Subcutaneous abdominal adipose tissue (tissue), 5 donors: Measurements from ENCODE around the gene ESM1.
A peak's percentile ranks its signal among the peaks of the same experiment; 100 is the strongest.
"Not testable (repeated sequence)": the region's sequence is repeated elsewhere in the genome, so short reads cannot be mapped to it uniquely, and the experiment has no call there.

ENCODE experiments used
- H3K27ac ChIP-seq: one replicate; pipeline ENCODE4 v1.7.0; 2013; ENCODE audit warnings: low read depth, mild to moderate bottlenecking, inconsistent platforms, low read length, moderate library complexity
- H3K27me3 ChIP-seq, 5 donors: one replicate each; pipeline ENCODE4 v1.7.0; 2013; ENCODE audit warnings: low read length in 5 of 5, inconsistent platforms in 1 of 5; ENCODE audit not compliant: control insufficient read depth in 5 of 5, insufficient read depth in 4 of 5
- H3K36me3 ChIP-seq, 5 donors: one replicate each; pipeline ENCODE4 v1.7.0; 2013; ENCODE audit warnings: low read length in 5 of 5; ENCODE audit not compliant: control insufficient read depth in 5 of 5, insufficient read depth in 5 of 5
- H3K4me1 ChIP-seq, 5 donors: one replicate each; pipeline ENCODE4 v1.7.0; 2013; ENCODE audit warnings: low read length in 5 of 5, mild to moderate bottlenecking in 3 of 5, moderate library complexity in 1 of 5; ENCODE audit not compliant: control insufficient read depth in 5 of 5, insufficient read depth in 5 of 5
- H3K4me3 ChIP-seq, 5 donors: one replicate each; pipeline ENCODE4 v1.7.0; 2013; ENCODE audit warnings: low read length in 5 of 5, low read depth in 1 of 5
- H3K9ac ChIP-seq, 5 donors: one replicate each; pipeline ENCODE4 v1.7.0; 2013; ENCODE audit warnings: low read length in 5 of 5, mild to moderate bottlenecking in 4 of 5, moderate library complexity in 3 of 5
- H3K9me3 ChIP-seq, 5 donors: one replicate each; pipeline ENCODE4 v1.7.0; 2013; ENCODE audit warnings: low read length in 5 of 5; ENCODE audit not compliant: control insufficient read depth in 5 of 5
- donor health status: healthy.
- donor health status: healthy.
- donor health status: healthy.
- donor health status: healthy.
- donor health status: healthy.

Gene ESM1

DNA sequence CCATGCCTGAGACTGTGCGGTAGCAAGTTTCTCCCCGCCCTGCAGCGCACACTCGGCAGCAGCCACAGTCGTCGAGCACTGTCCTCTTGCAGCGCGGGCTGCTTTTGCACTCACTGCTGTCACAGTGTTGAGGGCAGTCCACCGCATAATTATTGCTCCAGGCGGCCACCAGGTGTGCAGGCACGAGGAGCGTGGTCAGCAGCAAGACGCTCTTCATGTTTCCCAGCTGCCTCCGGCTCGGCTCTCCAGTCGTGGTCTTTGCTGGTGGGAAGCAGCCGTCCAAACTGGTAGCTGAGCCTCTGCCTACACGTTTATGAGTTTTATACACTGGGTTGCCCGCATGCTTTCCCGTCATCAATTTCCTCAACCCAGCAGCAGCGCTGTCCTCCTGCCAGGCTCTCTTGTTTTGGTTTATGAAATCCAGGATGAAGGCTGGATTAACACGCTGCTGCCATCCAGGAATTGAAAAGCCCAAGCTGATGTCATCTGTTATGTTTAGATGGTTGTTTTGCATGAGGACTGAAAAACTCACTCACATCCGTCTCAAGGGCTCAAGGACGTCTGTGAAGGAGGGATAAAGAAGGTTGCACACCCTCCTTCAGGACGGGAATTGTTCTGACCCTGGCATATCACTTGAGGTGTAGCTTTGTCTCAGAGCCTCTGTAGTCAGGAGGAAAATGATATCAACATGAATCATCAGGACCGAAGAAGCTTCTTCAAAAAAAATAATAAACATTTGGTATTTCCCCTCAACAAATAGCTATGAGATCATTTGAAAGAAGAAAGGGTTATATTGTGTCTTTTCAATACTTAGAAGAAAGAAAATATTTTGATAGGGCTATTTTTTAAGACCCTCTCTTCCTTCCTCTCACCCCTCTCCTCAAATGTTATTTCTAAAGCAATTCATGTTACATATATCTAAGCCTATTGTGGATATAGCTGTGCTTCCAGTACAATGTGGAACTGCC, at the start of gene ESM1:
TSS of gene ESM1 (minus strand) at position 293 of the 968 bp plus-strand sequence. CDS start at position 217, 76 bp downstream.
- H3K9me3 ChIP-seq, result no peaks in the 10 kb centered on the region
- no peak within 1 kb of the TSS for H3K27ac ChIP-seq
- H3K9ac ChIP-seq, result no peak within 1 kb of the TSS
- H3K36me3 ChIP-seq, result no peaks in the 10 kb centered on the region
- H3K27me3 ChIP-seq, result peaks cover 10 to 23% (median 11%) of the 10 kb centered on the region in 5 donors
- H3K4me3 ChIP-seq, result peak within 1 kb of the TSS in 3 of 5 donors; percentile 8 to 41 (median 36)
- H3K4me1 ChIP-seq, result peaks cover 0 to 7% (median 0%) of the 10 kb centered on the region in 5 donors

DNA sequence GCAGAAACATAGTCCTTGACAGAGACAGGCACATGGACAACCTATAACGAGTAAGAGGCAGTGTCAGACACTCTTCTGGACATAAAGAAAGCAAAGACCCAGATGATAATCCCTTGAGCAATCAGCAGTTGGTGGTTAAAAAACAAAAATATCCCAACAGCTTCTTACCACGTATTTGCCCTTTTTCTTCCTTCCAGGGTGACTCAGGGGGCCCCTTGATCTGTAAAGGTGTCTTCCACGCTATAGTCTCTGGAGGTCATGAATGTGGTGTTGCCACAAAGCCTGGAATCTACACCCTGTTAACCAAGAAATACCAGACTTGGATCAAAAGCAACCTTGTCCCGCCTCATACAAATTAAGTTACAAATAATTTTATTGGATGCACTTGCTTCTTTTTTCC, 48.2 kb upstream of the ESM1 start:
- H3K36me3 ChIP-seq, result no peaks in the 10 kb centered on the region
- H3K4me3 ChIP-seq, result no peak overlapping the region
- no peaks in the 10 kb centered on the region for H3K27me3 ChIP-seq
- H3K4me1 ChIP-seq, result peaks cover 0 to 6% (median 2%) of the 10 kb centered on the region in 5 donors
- H3K27ac ChIP-seq, result no peak overlapping the region
- H3K9me3 ChIP-seq, result no peaks in the 10 kb centered on the region
- no peak overlapping the region for H3K9ac ChIP-seq

- Histone ChIP-seq H3K36me3 (no peaks in the 10 kb centered on the region), H3K9ac (no peak overlapping the region), H3K4me1 (peaks cover 0 to 6% (median 2%) of the 10 kb centered on the region in 5 donors), H3K27ac (no peak overlapping the region), H3K27me3 (no peaks in the 10 kb centered on the region), H3K9me3 (no peaks in the 10 kb centered on the region), H3K4me3 (no peak overlapping the region)
These were observed 46.1 kb upstream of the ESM1 start for GRCh38 chr5:55031492-55031891.

GRCh38 chr5:55030676-55031369, 45.4 kb upstream of the ESM1 start:
- Histone ChIP-seq H3K9ac (no peak overlapping the region), H3K36me3 (no peaks in the 10 kb centered on the region), H3K9me3 (no peaks in the 10 kb centered on the region), H3K27ac (no peak overlapping the region), H3K27me3 (no peaks in the 10 kb centered on the region), H3K4me1 (peaks cover 0 to 6% (median 2%) of the 10 kb centered on the region in 5 donors), H3K4me3 (no peak overlapping the region)

DNA sequence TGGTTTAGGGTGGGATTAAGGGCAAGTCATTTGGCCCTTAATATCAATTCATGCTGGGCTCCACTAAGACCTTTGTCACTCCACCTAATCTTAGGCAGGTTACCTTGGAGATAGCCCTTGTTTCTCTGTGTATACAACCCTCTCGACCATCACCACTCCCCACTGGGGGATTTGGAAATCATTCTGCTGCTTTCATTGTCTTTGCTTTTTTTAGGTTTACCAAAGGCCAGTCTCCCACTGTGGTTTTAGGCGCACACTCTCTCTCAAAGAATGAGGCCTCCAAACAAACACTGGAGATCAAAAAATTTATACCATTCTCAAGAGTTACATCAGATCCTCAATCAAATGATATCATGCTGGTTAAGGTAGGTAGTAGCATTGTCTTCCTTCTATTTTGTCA, 44.8 kb upstream of the ESM1 start:
- no peaks in the 10 kb centered on the region for H3K9me3 ChIP-seq
- H3K27me3 ChIP-seq, result no peaks in the 10 kb centered on the region
- no peak overlapping the region for H3K4me3 ChIP-seq
- H3K36me3 ChIP-seq, result no peaks in the 10 kb centered on the region
- H3K27ac ChIP-seq, result no peak overlapping the region
- H3K4me1 ChIP-seq, result peaks cover 0 to 6% (median 2%) of the 10 kb centered on the region in 5 donors
- H3K9ac ChIP-seq, result no peak overlapping the region

GRCh38 chr5:55027595-55027994, 42.2 kb upstream of the ESM1 start:
- Histone ChIP-seq H3K36me3 (no peaks in the 10 kb centered on the region), H3K27ac (no peak overlapping the region), H3K9me3 (no peaks in the 10 kb centered on the region), H3K27me3 (no peaks in the 10 kb centered on the region), H3K4me1 (peaks cover 0 to 6% (median 2%) of the 10 kb centered on the region in 5 donors), H3K9ac (no peak overlapping the region), H3K4me3 (no peak overlapping the region)

- Histone ChIP-seq H3K9ac (no peak overlapping the region), H3K9me3 (no peaks in the 10 kb centered on the region), H3K4me1 (no peaks in the 10 kb centered on the region), H3K27ac (no peak overlapping the region), H3K4me3 (no peak overlapping the region), H3K27me3 (no peaks in the 10 kb centered on the region), H3K36me3 (no peaks in the 10 kb centered on the region)
These were observed 37.1 kb upstream of the ESM1 start for GRCh38 chr5:55022450-55022849.

DNA sequence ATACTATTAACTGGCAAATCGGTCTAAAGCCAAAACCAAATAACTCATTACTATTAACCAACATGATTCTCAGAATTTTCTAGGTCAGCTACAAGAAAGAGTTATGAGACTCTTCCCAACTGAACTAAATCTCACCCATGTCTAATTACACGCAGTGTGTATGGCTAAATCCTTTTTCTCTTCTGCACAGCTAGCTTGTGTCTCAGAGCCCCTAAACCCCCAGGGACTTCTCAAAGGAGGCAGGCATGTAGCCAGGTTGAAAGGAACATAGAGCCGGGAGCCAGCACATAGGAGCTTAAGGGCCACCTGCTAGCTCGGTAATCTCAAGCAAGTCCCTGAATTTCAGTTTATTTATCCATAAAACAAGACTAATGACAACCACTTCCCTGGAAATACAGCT, 36.4 kb upstream of the ESM1 start:
- no peak overlapping the region for H3K9ac ChIP-seq
- no peaks in the 10 kb centered on the region for H3K4me1 ChIP-seq
- no peaks in the 10 kb centered on the region for H3K9me3 ChIP-seq
- H3K4me3 ChIP-seq, result no peak overlapping the region
- H3K27me3 ChIP-seq, result no peaks in the 10 kb centered on the region
- H3K36me3 ChIP-seq, result no peaks in the 10 kb centered on the region
- no peak overlapping the region for H3K27ac ChIP-seq

GRCh38 chr5:55021410-55021809, 36.0 kb upstream of the ESM1 start:
- Histone ChIP-seq H3K9me3 (no peaks in the 10 kb centered on the region), H3K27ac (no peak overlapping the region), H3K36me3 (no peaks in the 10 kb centered on the region), H3K27me3 (no peaks in the 10 kb centered on the region), H3K9ac (no peak overlapping the region), H3K4me3 (no peak overlapping the region), H3K4me1 (no peaks in the 10 kb centered on the region)

GRCh38 chr5:55010149-55010548, 24.8 kb upstream of the ESM1 start:
- H3K4me3 ChIP-seq, H3K4me1 ChIP-seq, H3K9ac ChIP-seq, H3K27me3 ChIP-seq, H3K36me3 ChIP-seq, H3K27ac ChIP-seq: not testable (repeated sequence)
- H3K9me3 ChIP-seq, result peaks cover 0 to 14% (median 8%) of the 10 kb centered on the region in 5 donors
